Hematopoietic multipotent progenitor cell treated with erythropoietin and hydrocortisone succinate and interleukin-3 and kit ligand, for 6 days (in vitro differentiated cells): ENCODE results near the gene SLC1A4.
"Not testable (repeated sequence)": the region's sequence is repeated elsewhere in the genome, so short reads cannot be mapped to it uniquely, and the experiment has no call there.

Experiments used
- DNase-seq: peaks from one replicate; pipeline ENCODE4 v3.0.0-alpha.2; 2015

The SLC1A4 gene

DNA sequence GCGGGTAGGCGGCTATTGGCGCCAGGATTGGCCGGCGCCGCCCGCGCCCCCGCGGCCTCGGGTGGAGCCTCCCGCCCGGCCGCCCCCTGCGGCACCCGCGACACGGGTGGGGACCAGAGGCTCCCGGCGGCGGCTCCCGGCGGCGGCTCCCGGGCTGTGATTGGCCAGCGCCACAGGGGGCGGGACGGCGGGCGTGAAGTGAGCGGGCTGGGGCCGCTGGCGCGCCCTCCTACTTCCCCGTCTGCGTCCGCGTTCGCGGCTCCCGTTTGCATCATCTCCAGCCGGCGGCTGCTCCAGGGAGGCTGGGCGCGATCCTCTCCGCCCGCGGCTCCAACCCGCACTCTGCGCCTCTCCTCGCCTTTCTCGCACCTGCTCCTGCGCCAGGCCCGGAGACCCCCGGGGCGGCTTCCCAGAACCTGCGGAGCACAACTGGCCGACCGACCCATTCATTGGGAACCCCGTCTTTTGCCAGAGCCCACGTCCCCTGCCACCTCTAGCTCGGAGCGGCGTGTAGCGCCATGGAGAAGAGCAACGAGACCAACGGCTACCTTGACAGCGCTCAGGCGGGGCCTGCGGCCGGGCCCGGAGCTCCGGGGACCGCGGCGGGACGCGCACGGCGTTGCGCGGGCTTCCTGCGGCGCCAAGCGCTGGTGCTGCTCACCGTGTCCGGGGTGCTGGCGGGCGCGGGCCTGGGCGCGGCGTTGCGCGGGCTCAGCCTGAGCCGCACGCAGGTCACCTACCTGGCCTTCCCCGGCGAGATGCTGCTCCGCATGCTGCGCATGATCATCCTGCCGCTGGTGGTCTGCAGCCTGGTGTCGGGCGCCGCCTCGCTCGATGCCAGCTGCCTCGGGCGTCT, at the start of gene SLC1A4:
Gene SLC1A4 (plus strand): TSS at position 274 of the 856 bp plus-strand sequence. CDS start 245 bp downstream, at position 519.
- DNase-seq: peak; percentile 90

DNA sequence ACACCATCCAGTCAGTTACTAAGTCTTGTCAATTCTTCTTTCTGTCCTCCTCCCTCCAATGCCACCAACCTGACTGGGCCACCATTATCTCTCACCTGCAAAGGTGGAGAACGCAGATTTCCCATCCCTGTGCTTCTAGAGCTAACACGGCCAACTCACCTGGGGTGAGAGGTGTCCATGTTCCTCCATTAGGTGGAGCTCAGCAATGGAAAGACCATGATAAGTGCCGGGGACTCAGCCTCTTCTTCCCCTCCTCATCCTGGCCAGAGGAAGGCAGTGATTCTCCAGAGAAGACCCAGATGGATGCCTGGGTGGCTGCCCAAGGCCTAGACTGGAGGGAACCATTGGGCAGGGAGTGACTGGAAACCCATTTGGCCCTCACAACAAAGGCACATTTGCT, 48.1 kb upstream of the SLC1A4 start:
- DNase-seq: no peak

DNA sequence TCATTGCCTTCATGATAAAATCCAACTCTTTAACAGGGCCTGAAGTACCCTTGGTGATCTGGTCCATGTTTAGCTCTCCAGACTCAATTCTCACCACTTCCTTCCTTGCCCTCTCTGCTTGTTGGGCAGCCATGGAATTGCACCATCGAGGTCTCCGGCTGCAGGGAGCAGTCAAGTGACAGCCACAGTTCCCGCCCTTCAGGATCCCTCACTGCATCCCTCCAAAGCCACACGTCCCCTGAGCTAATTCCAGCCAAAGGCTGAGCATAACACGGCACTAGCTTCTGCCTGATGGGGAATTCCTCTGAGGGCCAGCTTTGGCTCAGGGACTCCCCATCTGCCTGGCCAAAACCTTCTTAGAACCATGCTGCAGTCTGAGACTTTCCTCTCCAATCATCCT, 47.4 kb upstream of the SLC1A4 start:
- DNase-seq: peak; percentile 25

DNA sequence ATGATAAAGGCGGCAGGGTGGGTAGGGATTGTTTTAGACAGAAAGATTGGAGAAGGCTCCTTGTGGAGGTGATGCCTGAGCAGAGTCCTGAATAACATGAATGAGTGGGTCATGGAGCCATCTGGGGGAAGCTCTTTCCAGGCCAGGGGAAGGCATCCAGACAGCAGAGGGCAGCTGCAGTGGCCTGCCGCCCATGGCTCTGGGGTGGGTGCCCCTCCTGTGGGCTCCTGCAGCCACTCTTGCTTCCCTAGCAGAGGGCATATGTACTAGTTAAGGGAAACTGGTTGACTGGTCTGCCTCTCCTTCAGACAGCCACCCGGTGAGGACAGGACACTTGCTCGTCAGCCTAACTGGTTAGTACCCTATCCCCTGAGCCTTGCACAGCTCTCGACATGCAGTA, 46.5 kb upstream of the SLC1A4 start:
- DNase-seq: no peak

DNA sequence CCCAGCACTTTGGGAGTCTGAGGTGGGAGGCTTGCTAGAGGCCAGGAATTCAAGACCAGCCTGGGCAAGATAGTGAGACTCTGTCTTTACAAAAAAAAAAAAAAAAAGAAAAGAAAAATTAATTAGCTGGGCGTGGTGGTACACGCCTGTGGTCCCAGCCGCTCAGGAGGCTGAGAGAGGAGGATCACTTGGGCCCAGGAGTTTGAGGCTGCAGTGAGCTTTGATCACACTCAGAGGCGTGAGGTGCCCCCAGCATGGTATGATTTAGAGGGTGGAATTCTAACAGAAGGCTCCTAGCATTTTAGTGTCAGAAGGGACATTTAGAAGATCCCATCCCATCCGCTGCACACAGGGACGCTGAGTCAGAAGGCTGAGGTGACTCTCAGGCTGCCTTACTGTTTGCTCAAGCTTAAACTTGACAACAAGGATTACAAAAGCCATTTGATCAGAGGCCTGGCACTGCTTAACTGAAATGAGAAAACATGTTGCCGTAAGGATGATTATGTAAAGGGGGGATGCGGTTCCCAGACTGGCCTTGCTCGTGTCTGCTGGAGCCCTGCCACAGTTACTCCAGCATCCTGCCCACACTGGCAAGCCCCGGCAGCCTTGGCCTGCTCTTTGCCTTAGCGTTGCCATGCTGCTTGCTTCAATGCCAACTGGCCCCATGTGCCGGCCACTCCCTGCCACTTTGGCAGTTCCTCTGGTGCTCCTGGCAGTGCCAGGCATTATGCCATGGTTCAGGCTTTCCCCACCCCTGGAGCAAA, 45.6 kb upstream of the SLC1A4 start:
- peak; percentile 26 for DNase-seq

DNA sequence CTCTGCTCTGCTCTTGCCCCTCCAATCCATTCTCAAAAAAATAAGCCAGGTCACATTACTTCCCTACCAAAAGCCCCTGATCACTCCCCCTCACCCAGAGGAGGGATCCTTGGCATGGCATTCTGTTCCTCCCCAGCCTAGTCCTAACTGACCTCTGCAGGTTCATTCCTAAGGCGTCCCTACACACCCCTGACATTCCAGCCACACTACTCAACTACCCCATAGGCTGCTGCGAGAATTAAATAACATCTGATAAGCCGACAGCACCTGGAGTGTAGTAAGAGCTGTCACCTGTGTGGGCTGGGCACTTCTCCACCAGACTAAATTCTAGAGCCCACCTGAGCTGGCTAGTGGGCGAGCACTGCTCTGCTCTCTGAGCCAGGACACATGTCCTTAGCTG, 44.7 kb upstream of the SLC1A4 start:
- DNase-seq: no peak

DNA sequence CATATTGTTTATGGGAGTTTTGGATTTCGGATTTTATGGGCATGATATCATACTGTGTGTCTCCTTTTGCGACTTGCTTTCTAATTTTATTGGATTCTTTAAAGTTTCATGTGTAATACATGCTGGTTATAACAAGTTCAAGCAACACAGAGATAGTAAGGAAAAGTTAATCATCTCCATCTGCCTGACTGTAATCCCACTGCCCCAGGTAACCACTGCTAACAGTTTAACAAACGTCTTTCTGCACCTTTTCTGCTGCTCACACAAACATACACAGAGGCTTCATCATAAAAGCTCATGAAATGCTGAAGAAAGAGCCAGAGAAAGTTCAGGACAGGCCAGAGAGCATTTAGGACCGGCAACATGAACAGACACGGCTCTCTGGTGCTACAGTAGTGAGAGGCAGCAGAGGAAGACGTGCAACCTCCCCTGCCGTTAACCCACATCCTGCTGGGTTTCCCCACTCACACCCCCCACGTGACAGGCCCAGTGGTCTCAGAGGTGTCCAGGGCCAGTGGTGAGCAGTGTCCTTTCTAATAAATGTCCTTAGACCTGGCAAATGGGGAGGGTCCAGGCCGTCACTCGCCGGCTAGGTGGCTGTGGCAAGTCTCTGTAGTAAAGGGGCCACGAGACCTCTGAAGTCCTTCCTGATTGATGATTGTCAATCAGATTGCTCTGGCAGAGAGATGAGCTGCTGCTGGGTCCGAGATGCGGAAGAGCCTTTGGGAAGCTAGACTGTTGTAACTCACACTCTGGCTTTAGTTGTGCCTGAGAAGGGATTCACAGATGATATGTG, 43.0 kb upstream of the SLC1A4 start:
- DNase-seq: peak; percentile 83

DNA sequence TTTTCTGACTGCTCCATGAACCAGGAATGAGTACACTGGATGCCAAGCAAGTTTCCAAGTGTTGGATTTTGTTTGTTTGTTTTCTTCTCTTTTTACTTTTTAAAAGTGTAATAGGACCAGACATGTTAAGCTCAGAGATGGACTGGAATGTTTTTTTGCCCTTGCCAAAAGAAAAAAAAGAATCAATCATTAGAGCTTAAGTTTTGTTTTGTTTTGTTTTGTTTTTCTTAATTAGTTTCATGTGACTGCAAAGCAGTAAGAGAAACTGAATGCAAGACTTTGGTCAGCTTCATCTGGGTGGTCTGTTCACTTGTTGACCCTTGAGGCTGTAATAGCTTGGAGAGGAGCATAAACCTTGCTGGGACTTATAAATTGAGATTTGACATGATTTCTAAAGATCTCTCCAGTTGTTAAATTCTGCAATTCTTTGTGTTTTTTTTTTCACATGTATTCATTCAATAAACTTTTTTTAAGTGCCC, 42.4 kb upstream of the SLC1A4 start:
- DNase-seq: no peak

DNA sequence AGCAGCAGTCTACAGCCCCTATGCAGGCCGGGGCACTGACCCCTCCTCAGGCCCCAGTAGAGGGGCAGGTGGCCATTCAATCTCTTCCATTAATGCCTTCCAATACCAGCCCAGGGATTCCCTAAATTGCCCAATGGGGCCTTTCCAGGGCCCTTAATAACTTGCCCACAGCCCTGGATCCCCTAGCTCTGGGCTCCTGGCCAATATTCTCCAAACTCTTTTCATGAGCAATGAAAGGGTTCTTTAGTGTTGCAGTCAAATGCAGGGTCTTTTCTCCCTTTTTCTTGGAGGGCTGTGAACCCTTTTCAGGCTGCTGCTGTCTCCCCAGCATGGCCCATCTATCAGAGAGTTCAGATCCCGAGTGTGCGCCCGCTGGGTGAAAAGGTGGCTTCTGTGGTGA, 41.3 kb upstream of the SLC1A4 start:
- no peak for DNase-seq

DNA sequence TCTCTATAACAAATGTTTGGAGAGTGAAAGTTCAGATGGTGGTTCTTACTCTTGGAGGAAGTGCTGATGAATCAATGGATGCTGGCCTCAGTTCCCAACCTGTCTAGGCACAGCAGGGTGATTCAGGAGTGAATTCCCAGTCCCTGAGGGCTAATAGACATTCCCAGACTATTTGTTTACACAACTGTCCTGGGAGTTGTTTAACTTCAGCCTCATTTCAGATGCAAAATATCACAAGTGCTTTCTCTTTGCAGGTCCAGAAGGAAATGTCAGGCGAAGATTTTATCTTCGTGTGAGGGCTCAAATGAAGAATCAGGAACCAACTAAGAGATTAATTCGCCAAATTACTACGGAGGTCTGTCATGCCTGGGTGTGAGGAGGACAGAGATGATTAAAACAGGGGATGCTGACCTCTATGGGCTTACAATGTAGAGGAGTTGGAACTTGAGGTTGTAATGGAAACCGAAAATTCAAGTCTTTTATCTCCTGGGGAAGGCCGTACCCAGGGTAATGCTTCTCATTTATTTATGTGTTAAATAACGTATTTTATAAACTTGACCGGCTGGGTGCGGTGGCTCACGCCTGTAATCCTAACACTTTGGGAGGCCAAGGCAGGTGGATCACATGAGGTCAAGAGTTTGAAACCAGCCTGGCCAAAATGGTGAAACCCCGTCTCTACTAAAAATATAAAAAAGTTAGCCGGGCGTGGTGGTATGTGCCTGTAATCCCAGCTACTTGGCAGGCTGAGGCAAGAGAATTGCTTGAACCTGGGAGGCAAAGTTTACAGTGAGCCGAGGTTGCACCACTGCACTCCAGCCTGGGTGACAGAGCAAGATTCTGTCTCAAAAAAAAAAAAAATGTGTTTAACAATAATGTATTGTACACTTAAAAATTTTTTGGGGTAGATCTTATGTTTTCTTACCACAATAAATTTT, 38.7 kb upstream of the SLC1A4 start:
- DNase-seq: no peak

DNA sequence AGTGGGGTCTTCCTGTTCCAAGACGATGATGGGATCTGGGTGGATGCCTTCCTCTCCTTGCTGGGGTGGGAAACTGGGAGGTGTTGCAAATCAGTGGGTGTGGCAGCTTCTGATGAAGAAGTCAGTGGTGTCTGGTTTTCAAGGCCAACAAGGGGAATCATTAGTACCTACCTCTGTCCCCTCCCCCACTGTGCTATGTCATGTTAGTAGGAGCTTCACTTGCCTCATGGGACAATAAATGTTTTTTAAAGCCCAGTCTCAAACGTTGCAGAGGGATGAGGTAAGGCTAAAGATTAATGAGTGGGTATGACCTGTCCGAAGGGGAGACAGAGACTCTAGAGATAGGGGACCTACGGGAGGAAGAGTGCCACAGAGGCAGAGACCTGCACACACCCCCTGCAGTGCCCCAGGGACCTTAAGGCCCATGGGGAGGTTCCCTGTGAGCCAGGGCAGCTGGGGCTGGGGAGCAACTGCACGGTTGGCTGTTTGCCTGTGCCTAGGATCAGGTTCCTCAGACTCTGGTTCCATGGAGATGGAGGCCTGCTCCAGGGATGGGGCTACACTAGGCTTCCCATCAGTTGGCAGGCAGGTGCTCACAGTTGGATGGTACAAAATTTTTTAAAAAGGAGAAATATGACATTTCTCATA, 37.8 kb upstream of the SLC1A4 start:
- DNase-seq: no peak

DNA sequence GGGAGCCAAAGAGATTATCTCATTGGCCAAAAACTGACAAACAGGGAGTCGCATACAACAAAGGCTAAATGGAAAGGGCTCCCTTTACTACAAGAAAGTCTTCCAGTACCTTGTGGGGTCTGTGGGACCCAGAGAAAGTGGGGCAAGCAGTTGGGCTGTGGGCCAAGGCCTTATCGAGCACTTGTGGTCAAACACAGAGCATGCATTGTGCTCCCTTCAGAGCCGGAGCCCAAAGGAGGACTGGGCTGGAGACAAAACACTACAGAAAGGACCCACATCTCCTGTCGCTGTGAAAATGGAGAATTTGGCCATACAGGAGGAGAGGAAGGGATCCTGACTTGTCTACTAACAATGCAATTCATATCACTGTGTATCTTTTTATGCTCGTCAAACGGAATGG, 37.1 kb upstream of the SLC1A4 start:
- peak; percentile 35 for DNase-seq

DNA sequence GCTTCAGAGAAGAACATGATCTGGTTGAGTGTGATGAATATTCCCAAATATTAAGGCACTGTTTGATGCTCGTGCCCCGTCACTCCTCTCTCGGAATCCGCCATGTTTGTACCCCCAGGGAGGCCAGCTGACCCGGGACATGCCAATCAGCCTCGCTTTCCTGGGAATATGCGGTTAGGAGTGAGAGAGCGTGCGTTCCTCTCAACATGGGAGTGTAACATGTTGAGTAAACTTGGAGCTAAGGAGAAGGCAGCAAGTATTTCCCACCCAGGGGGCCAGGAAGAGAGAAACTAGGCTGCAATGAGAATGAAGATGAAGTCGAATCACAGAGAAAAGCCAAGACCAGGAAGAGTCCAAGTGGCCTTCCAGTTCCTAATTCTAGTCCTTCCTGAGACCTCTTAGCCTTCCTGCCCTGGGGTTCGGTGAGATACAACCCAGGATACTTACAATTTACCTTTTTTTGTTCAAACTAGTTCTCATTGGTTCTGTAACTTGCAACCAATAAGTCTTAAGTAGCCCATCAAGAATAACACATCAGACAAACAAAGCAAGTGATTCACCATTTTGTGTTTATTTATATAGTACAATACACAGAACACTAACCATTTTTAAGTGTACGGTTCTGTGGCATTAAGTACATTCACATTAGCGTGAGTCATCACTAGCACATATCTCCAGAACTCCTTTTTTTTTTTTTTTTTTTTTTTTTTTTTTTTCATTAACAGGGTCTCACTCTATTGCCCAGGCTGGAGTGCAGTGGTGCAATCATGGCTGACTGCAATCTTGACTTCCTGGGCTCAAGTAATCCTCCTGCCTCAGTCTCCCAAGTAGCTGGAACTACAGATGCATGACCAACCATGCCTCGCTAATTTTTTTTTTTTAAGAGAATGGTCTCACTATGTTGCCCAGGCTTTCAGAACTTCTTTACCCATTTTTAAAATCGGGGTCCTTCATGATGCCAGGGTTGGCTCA, 36.4 kb upstream of the SLC1A4 start:
- DNase-seq: no peak

DNA sequence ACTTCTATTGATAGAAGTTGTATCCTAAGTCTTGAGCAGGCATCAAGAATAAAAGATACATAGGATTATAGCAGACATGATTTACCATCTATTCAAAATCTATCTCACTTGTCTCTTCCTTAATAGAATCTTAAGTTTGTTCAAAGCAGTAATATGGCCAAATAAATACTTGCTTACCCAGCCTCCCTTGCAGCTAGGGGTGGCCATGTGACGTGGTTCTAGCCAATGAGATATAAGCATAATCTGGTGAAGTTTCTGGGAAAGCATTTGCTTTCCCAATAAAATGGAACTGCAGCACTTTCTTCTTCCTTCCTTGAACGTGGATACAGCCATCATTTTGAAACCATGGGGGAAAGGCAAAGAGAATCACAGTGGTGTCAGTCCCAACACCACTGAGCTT, 33.7 kb upstream of the SLC1A4 start:
- no peak for DNase-seq

DNA sequence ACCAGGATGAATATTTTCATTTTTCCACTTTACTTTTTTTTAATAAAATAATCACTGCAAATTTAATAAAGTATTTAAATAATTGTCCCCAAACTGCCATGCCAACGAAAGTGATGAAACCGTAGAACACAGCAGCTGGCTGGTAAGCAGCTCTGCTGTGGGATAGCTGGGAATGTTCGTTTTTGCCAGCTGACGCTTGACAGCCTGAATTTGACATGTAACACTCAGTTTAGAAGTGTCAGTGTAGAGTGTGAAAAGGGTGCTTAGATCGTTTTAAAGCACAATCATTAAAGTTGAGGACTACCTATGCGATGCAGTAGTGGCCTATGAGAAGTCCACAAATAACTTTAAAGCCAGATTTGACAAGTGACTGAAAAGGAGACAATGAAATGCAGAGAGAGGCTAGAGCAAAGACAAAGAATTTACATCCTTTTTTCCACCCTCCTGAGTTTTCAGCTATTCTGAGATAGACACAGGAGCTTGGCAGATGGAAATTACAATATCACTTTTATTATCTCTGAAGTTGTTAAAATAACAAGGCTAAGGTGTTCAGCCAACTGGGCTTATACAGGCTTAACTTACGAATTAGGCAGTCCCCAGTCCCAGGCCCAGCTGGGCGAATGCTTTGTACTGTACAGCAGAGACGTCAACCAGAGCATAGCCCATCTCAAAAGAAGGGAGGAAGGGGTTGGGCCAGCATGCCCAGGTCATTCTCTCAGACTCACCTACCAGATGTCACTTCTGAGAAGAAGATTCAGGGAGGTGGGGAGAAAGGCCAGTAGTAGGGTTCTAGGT, 31.9 kb upstream of the SLC1A4 start:
- DNase-seq: no peak

DNA sequence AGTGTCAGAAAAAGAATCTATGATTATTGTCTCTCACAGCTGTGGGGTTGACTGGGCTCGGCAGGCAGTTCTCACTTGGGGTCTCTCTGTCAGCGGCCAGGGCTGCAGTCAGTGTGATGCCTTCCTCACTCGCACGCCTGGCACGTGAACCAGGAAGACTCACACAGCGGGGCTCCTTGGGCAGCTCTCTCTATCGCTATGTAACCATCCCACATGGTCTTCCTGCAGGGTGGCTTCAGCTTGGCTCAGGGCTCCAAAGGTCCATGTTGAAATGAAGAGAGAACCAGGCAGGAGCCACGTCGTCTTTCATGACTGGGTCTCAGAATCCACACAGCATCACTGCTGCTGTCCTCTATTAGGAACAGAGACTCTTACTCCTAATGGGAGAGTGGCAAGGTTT, 30.6 kb upstream of the SLC1A4 start:
- DNase-seq: no peak

DNA sequence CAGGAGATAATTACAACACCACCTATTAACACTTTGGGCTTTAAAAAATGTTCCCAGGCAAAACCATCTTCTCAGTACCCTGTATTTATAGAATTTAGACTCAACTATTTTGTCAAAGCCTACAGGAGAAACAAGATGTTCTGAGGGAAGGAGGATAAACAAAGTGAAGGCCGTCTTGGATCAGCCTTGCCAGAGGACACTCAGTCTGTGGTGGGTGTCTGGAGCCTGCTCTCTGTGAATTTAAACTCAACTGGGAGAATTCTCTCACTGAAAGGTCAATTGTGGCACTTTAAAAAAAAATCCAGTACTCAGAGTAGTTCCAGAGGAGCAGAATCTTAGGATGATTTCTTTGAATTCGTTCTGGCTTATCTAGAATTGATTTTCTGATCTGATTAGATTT, 28.4 kb upstream of the SLC1A4 start:
- DNase-seq: no peak

DNA sequence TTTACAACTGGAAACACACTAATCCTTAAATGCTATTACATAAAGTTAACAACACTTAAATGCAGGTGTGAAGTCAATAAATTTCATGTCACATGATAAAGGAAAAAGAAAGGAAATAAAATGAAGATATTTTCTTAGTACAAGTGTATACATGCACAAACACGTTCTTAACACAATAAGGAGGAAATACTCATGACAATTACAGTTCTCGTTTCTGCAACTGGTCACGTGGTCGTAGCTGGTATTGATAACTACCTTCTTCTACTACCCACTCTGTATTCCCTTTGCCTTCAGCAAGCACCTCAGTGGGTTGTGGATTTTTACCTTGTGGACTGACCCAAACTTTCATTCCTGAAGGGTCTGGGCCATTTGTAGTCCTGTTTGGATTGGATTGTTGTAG, 26.1 kb upstream of the SLC1A4 start:
- DNase-seq: not testable (repeated sequence)

DNA sequence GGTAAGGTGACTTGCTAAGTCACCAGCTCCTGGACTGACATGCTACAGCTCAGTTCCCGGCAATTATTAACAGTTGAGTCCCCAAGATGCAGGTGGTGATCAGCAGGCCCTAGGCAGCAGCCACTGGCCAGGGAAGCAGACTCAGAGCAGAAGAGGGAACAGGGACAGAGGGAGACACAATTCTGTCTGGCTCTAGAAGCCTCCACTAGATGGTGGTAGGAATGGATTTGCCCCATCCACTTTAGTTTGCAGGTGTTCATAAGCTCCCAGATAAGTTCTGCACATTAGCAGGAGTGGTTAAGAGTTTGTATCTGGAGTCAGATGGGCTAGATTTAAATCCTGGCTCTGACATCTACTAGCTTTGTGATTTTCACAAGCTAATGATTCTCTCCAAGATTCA, 25.5 kb upstream of the SLC1A4 start:
- no peak for DNase-seq
